PC-3 (cell line): ENCODE measurements around the gene KIAA1549. TPM values are rescaled to one million over a fixed set of nuclear protein-coding genes. Genes with fewer than 3 reads are reported as not detected.

ENCODE experiments used
- ATAC-seq: fragments of 200-7000 bp; cut with Tn5 transposase; 2 replicates; pipeline ENCODE4 v1.9.1; 2020; ENCODE audit warnings: mild to moderate bottlenecking, moderate library complexity
- BruUV-seq: library from RNA; stranded (reverse); fragments of 400-500 nt; replicated peaks from 2 replicates; lab custom pipeline; 2021; lab: Mats Ljungman, UMichigan
- CTCF ChIA-PET: fragments of 300-600 bp; sonication (Branson Sonifier 250); formaldehyde crosslinking; loops from one replicate; lab custom pipeline; 2022; ENCODE audit warnings: antibody characterized with exemption; lab: Charles Lee
- POLR2A ChIA-PET: fragments of 300-600 bp; sonication (Branson Sonifier 250); formaldehyde crosslinking; loops from one replicate; lab custom pipeline; 2022; ENCODE audit warnings: antibody characterized with exemption; ENCODE audit not compliant: unreplicated experiment; lab: Charles Lee
- DNase-seq: peaks from one replicate; pipeline ENCODE4 v3.0.0-alpha.2; 2015
- H2AFZ ChIP-seq: fragments of 300-600 bp; sonication (generic); 2 replicates; pipeline ENCODE4 v1.6.0; 2016; ENCODE audit warnings: antibody characterized with exemption, low read length
- H3F3A ChIP-seq: fragments of 300-600 bp; sonication (generic); one replicate; pipeline ENCODE4 v1.6.0; 2017; ENCODE audit warnings: antibody characterized with exemption, low read length, control low read depth, mild to moderate bottlenecking; ENCODE audit not compliant: unreplicated experiment
- H3K27ac ChIP-seq: fragments of 300-600 bp; sonication (generic); 2 replicates; pipeline ENCODE4 v1.5.1; 2016; ENCODE audit warnings: mild to moderate bottlenecking, low read length
- H3K27me3 ChIP-seq: fragments of 300-600 bp; sonication (generic); 2 replicates; pipeline ENCODE4 v1.6.1; 2016; ENCODE audit warnings: low read length, mixed read lengths
- H3K36me3 ChIP-seq: fragments of 300-600 bp; sonication (generic); 2 replicates; pipeline ENCODE4 v1.6.1; 2016; ENCODE audit warnings: low read depth, mixed run types, low read length, mixed read lengths
- H3K4me1 ChIP-seq: fragments of 300-600 bp; sonication (generic); 2 replicates; pipeline ENCODE4 v1.5.1; 2016; ENCODE audit warnings: low read length; ENCODE audit not compliant: insufficient read depth
- H3K4me2 ChIP-seq: fragments of 300-600 bp; sonication (generic); 2 replicates; pipeline ENCODE4 v1.6.0; 2016; ENCODE audit warnings: low read length
- H3K4me3 ChIP-seq: fragments of 300-600 bp; sonication (generic); 2 replicates; pipeline ENCODE4 v1.5.1; 2016; ENCODE audit warnings: mild to moderate bottlenecking, low read length, mixed read lengths
- H3K79me2 ChIP-seq: fragments of 300-600 bp; sonication (generic); 2 replicates; pipeline ENCODE4 v1.6.1; 2017; ENCODE audit warnings: low read length, mixed read lengths
- H3K9ac ChIP-seq: fragments of 300-600 bp; sonication (generic); 2 replicates; pipeline ENCODE4 v1.6.0; 2016; ENCODE audit warnings: mild to moderate bottlenecking, low read length
- H3K9me2 ChIP-seq: fragments of 300-600 bp; sonication (generic); replicated peaks from 2 replicates; pipeline ENCODE4 v1.6.1; 2016; ENCODE audit warnings: mixed run types, low read length, mixed read lengths
- H3K9me3 ChIP-seq: fragments of 300-600 bp; sonication (generic); 2 replicates; pipeline ENCODE4 v1.6.1; 2016; ENCODE audit warnings: low read length, mixed read lengths
- H4K20me1 ChIP-seq: fragments of 300-600 bp; sonication (generic); 2 replicates; pipeline ENCODE4 v1.6.1; 2016; ENCODE audit warnings: low read length, mixed read lengths
- CTCF ChIP-seq: fragments of 300-600 bp; sonication (generic); conservative IDR thresholded peaks from 2 replicates; pipeline ENCODE4 v1.5.1; 2017; ENCODE audit warnings: antibody characterized with exemption, low read depth, mild to moderate bottlenecking, low read length
- EZH2 ChIP-seq: fragments of 300-600 bp; sonication (generic); IDR thresholded peaks from one replicate; pipeline ENCODE4 v1.6.1; 2017; ENCODE audit warnings: antibody characterized with exemption, mild to moderate bottlenecking, low read length; ENCODE audit not compliant: unreplicated experiment
- EZH2phosphoT487 ChIP-seq: fragments of 300-600 bp; sonication (generic); IDR thresholded peaks from 2 replicates; pipeline ENCODE4 v1.6.1; 2018; ENCODE audit warnings: mild to moderate bottlenecking, antibody characterized with exemption, low read length, borderline replicate concordance
- intact Hi-C: fragments of 100-400 bp; cut with micrococcal nuclease; formaldehyde crosslinking; loops from 2 replicates; pipeline ENCODE4 v1.9.0; 2023
- total RNA-seq: library from RNA; depleted of rRNA; stranded (reverse); fragments of >200 nt; gene quantifications from 2 replicates; pipeline ENCODE4 v1.2.3, GENCODE V29; 2014

KIAA1549 gene
- total RNA-seq, 1 experiment from 2014 or later = 8.2 TPM

GRCh38 chr7:138898802-138899201, 82.4 kb downstream of the KIAA1549 start:
- Histone ChIP-seq H3K4me2 (peak overlapping the region; percentile 45), H3K9ac (peak overlapping the region; percentile 81), H4K20me1 (no peaks in the 10 kb centered on the region), H3K4me1 (peaks cover 70% of the 10 kb centered on the region), H2AFZ (no peak overlapping the region), H3F3A (peaks cover 16% of the 10 kb centered on the region), H3K27ac (peak overlapping the region; percentile 99), H3K79me2 (peaks cover 4% of the 10 kb centered on the region), H3K36me3 (peaks cover 34% of the 10 kb centered on the region), H3K27me3 (no peaks in the 10 kb centered on the region), H3K9me2 (no peaks in the 10 kb centered on the region), H3K4me3 (no peak overlapping the region), H3K9me3 (no peaks in the 10 kb centered on the region)
- no peak for DNase-seq
- peak; percentile 1; the same call in 1 of the 2 replicates for ATAC-seq
- ChIA-PET POLR2A (interaction anchor here (0.7 kb wide), 1 partner anchor 81 kb away, joined by 4 read pairs; no protein-coding TSS in a partner anchor), CTCF (interaction anchor here (2.2 kb wide), 1 partner anchor 12 kb away, joined by 8 read pairs; no protein-coding TSS in a partner anchor)
- no peak for TF ChIP-seq CTCF
- no peak for TF ChIP-seq EZH2
- no peak for TF ChIP-seq EZH2phosphoT487
- intact Hi-C loops = loop anchor here (1.0 kb wide), 2 partner anchors 10 to 36 kb away; no protein-coding TSS in a partner anchor
- BruUV-seq = TSS peak; percentile 66

GRCh38 chr7:138898255-138898654, 82.9 kb downstream of the KIAA1549 start:
- intact Hi-C loops = loop anchor here (1.0 kb wide), 2 partner anchors 9 to 37 kb away; no protein-coding TSS in a partner anchor
- Histone ChIP-seq H3K9me3 (no peaks in the 10 kb centered on the region), H3K4me3 (no peak overlapping the region), H4K20me1 (no peaks in the 10 kb centered on the region), H3K4me1 (peaks cover 74% of the 10 kb centered on the region), H3F3A (peaks cover 16% of the 10 kb centered on the region), H3K36me3 (peaks cover 33% of the 10 kb centered on the region), H3K9me2 (no peaks in the 10 kb centered on the region), H3K79me2 (peaks cover 4% of the 10 kb centered on the region), H3K4me2 (no peak overlapping the region), H3K27me3 (no peaks in the 10 kb centered on the region), H3K9ac (peak overlapping the region; percentile 81), H3K27ac (peak overlapping the region; percentile 99), H2AFZ (no peak overlapping the region)
- ATAC-seq (peak; percentile 65), DNase-seq (peak; percentile 84)
- CTCF ChIA-PET = interaction anchor here (0.7 kb wide), 1 partner anchor 177 kb away, joined by 3 read pairs; no protein-coding TSS in a partner anchor
- POLR2A ChIA-PET = interaction anchor here (0.6 to 0.7 kb wide), 2 partner anchors 82 to 88 kb away, joined by 4 to 5 read pairs; no protein-coding TSS in a partner anchor
- BruUV-seq = no TSS peak
- TF ChIP-seq CTCF (no peak), EZH2phosphoT487 (no peak), EZH2 (no peak)

GRCh38 chr7:138895679-138896078, 85.5 kb downstream of the KIAA1549 start:
- TF ChIP-seq CTCF = no peak
- no peak for TF ChIP-seq EZH2
- TF ChIP-seq EZH2phosphoT487 = no peak
- peaks cover 20% of the 10 kb centered on the region for H3F3A ChIP-seq
- H3K4me2 ChIP-seq = peak overlapping the region; percentile 40
- H2AFZ ChIP-seq = no peak overlapping the region
- ATAC-seq (peak; percentile 21), DNase-seq (peak; percentile 91)
- peak overlapping the region; percentile 99 for H3K27ac ChIP-seq
- intact Hi-C loops = no loop called here
- no peaks in the 10 kb centered on the region for H3K9me3 ChIP-seq
- POLR2A ChIA-PET = interaction anchor here (0.6 to 1.0 kb wide), 4 partner anchors 9 to 770 kb away, joined by 3 to 4 read pairs (median 4); no protein-coding TSS in a partner anchor
- H3K4me1 ChIP-seq = peaks cover 92% of the 10 kb centered on the region
- H3K27me3 ChIP-seq = no peaks in the 10 kb centered on the region
- H3K4me3 ChIP-seq = no peak overlapping the region
- no peaks in the 10 kb centered on the region for H4K20me1 ChIP-seq
- peaks cover 22% of the 10 kb centered on the region for H3K36me3 ChIP-seq
- peaks cover 4% of the 10 kb centered on the region for H3K79me2 ChIP-seq
- peak overlapping the region; percentile 81 for H3K9ac ChIP-seq
- no TSS peak for BruUV-seq
- H3K9me2 ChIP-seq = no peaks in the 10 kb centered on the region
- CTCF ChIA-PET = interaction anchor here (0.6 to 1.3 kb wide), 4 partner anchors 9 to 138 kb away, joined by 3 to 16 read pairs (median 4); no protein-coding TSS in a partner anchor
